ENCODE measurements around the gene TBC1D2.

Gene TBC1D2

DNA sequence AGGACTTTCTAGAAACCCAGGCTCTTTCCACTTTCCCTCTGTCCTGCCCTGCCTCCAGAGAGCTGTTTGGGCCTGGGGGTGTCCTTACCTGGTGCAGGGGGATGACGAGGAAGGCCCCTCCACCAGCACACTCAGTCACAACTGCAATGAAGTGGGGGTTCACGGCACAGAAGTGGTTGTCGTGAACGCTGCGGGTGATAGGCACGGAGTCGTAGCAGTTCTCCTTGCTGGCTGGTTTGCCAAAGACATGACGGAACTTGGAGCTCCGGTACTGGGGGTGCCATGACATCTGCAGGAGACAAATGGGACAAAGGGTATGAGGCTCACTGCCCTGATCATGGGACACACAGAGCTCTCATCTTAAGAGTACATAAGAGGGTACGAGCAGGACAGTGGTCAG lies 98.1 kb downstream of the TBC1D2 start:
- FAIRE-seq (no peak), DNase-seq (ENCODE audit: insufficient read length) (no peak)
- TF ChIP-seq TAF1 (IDR thresholded peaks at IDR 0.05; ENCODE audit: borderline replicate concordance, low read depth, low read length) = no peak
- TF ChIP-seq POLR2AphosphoS5 (IDR thresholded peaks at IDR 0.05; ENCODE audit: low read depth, low read length) = no peak
- TF ChIP-seq POLR2A (IDR thresholded peaks at IDR 0.05; ENCODE audit: low read depth, low read length) = no peak

DNA sequence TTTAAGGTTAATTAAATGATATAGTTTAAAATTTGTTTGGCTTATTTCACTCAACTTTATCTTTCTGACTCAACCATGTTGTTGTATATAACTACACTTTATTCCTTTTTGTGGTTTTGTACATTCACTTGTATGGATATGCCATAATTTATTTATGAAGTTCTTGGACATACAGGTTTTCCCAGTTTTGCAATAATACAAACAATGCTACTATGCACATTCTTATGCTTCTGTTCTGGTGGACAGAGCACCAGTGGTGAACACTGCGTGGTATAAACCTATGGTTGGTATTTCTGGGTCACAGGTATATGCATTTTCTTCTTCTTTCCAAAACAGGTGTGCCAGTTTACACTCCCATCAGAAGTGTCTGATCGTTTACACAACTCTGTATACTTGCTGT lies 100.8 kb downstream of the TBC1D2 start:
- TF ChIP-seq POLR2AphosphoS5 (IDR thresholded peaks at IDR 0.05; ENCODE audit: low read depth, low read length) (no peak), POLR2A (IDR thresholded peaks at IDR 0.05; ENCODE audit: low read depth, low read length) (no peak), TAF1 (IDR thresholded peaks at IDR 0.05; ENCODE audit: borderline replicate concordance, low read depth, low read length) (no peak)
- DNase-seq (ENCODE audit: insufficient read length) (no peak), FAIRE-seq (no peak)

DNA sequence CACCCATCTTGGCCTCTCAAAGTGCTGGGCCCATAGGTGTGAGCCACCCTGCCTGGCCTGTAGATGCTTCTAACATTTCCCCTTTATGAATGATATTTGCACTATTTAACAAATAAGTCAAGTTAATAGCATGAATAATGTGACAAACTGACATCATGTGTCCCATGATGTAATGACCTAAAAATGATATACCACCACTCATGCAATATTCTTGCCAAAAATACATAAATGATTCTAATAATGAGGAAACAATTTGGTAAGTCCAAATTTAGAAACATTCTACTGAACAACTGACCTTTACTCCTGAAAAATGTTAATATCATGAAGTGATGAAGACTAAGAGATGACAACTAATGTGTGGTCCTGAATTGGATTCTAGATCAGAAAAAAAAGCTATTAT lies 102.9 kb downstream of the TBC1D2 start:
- no peak for TF ChIP-seq POLR2A (IDR thresholded peaks at IDR 0.05; ENCODE audit: low read depth, low read length)
- DNase-seq (ENCODE audit: insufficient read length) (no peak), FAIRE-seq (no peak)

DNA sequence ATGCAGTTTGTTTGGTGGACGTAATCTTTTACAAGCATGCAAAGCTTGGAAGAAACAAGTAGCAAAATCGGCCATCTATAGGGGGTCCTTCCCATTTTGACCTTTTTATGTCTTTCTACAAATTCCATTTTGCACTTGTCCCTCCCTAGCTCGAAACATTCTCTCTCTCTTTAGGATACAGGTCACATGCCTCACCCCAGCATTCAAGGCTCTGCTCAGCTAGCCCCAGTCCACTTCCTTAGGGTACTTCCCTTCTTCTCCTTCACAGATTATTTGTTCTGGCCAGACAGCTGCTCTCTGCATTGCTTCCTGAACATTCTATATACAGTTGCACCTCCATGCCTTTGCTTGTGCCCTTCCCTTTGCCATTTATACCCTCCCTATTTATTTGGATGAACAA lies 104.7 kb downstream of the TBC1D2 start:
- TF ChIP-seq TAF1 (IDR thresholded peaks at IDR 0.05; ENCODE audit: borderline replicate concordance, low read depth, low read length) (no peak), POLR2A (IDR thresholded peaks at IDR 0.05; ENCODE audit: low read depth, low read length) (no peak), POLR2AphosphoS5 (IDR thresholded peaks at IDR 0.05; ENCODE audit: low read depth, low read length) (no peak)
- DNase-seq (ENCODE audit: insufficient read length) (no peak), FAIRE-seq (no peak)

DNA sequence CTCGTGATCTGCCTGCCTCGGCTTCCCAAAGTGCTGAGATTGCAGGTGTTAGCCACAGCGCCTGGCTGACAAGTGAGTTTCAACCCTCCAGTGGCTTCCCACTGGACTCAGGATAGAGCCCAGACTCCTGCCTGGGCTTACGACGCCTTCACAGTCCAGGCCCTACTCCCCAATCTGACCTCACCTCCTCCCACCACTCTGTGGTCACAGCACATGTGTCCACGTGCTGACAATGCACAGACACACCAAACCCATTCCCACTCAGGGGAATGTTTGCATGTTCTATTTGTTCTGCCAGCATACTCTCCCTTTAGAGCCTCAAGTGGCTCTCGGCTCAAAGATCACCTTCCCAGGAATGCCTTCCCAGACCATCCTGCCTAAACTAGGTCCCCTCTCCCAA lies 105.3 kb downstream of the TBC1D2 start:
- DNase-seq (ENCODE audit: insufficient read length) = no peak
- no peak for TF ChIP-seq POLR2A (IDR thresholded peaks at IDR 0.05; ENCODE audit: low read depth, low read length)
- TF ChIP-seq TAF1 (IDR thresholded peaks at IDR 0.05; ENCODE audit: borderline replicate concordance, low read depth, low read length) = no peak
- no peak for TF ChIP-seq POLR2AphosphoS5 (IDR thresholded peaks at IDR 0.05; ENCODE audit: low read depth, low read length)
- no peak for FAIRE-seq

DNA sequence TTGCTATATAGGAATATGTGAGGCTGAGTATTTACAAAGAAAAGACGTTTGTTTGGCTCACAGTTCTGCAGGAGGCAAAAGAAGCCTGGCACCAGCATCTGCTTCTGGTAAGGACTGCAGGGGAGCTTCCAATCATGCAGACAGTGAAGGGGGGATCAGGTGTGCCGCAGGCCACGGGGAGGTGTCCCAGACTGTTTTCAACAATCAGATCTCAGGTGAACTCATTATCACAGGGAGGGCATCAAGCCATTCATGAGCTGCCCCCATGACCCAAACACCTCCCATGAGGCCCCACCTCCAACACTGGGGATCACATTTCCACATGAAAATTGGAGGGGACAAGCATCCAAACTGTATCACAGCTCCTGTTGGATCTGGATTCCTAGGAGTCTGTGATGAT lies 106.0 kb downstream of the TBC1D2 start:
- FAIRE-seq (no peak), DNase-seq (ENCODE audit: insufficient read length) (no peak)
- TF ChIP-seq TAF1 (IDR thresholded peaks at IDR 0.05; ENCODE audit: borderline replicate concordance, low read depth, low read length) (no peak), POLR2AphosphoS5 (IDR thresholded peaks at IDR 0.05; ENCODE audit: low read depth, low read length) (no peak), POLR2A (IDR thresholded peaks at IDR 0.05; ENCODE audit: low read depth, low read length) (no peak)

Data from GM12892 (cell line).